Ovary (tissue), 3 donors: ENCODE results near the gene PDS5A.

Source experiments
- CTCF ChIP-seq, 3 donors: fragments of 450-650 bp in 2 of 3; fragments of 200-600 bp in 1 of 3; IDR thresholded peaks; one replicate each; pipeline versions ENCODE4 v1.5.1 to v1.8.0; 2016 to 2022; ENCODE audit warnings: antibody characterized with exemption in 3 of 3, mild to moderate bottlenecking in 1 of 3
- EP300 ChIP-seq: sonication (generic); formaldehyde crosslinking; IDR thresholded peaks from one replicate; pipeline ENCODE4 v1.6.1; 2017; ENCODE audit warnings: antibody characterized with exemption
- POLR2A ChIP-seq: fragments of 450-650 bp; IDR thresholded peaks from one replicate; pipeline ENCODE4 v1.6.1; 2017; ENCODE audit warnings: antibody characterized with exemption, mild to moderate bottlenecking, moderate library complexity
- donor health status: DM: no; HTN: no; CAD: no.

DNA sequence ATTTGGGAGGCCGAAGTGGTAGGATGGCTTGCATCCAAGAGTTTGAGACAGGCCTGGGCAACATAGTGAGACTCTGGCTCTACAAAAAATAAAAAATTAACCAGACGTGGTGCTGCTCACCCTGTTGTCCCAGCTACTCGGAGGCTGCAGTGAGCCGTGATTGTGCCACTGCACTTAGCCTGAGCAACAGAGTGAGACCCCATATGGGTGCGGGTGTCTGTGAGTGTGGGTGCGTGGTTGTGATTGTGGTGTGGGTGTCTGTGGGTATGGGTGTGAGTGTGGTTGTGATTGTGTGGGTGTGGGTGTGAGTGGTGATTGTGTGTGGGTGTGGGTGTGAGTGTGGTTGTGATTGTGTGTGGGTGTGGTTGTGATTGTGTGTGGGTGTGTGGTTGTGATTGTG, 165.2 kb downstream of the PDS5A start:
- TF ChIP-seq POLR2A (no peak), CTCF (IDR thresholded peaks at IDR 0.05) (no peak), EP300 (no peak)
